GM18520 (cell line): ENCODE data around the gene ARL10.

Source experiments
- ATAC-seq: cut with Tn5 transposase; IDR thresholded peaks from one replicate; pipeline ENCODE4 v1.9.1; 2021; ENCODE audit not compliant: unreplicated experiment

ARL10 gene

GRCh38 chr5:176361437-176362232 is 3.7 kb upstream of the ARL10 start, which contains the start of gene KIAA1191:
TSS of gene KIAA1191 (minus strand) at chr5:176361764. CDS start at chr5:176359508, 2,256 bp downstream.
- peak; percentile 87 for ATAC-seq

- no peak for ATAC-seq
Measured at GRCh38 chr5:176362233-176362490, 3.1 kb upstream of the ARL10 start.

DNA sequence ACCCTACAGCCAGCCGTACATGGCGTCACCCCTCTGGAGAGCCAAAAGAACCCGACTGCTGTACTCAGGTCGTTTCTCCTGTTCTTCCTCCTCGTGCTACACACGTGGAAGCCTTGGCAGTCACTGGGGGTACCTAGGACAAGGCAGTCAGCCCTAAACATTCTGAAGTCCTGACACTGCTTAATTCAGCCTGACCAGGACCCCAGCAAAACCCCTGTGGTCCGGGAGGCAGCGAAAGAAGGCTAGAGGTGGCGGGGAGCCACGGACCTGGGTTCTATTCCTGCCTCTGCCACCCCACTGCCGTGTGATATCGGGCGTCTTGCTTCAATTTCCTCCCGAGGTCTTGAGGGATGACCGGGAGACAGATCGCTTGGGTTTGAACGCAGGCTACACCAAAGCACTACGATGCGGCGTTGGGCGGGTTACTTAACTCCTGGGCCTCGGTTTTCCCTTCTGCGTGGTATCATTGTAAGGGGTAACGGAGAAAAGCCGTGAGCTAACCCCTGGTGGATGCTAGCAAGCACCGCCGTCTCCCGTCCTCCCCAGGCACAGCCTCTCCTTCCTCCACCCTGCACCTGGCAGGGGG is 429 bp upstream of the ARL10 start:
- ATAC-seq: no peak

DNA sequence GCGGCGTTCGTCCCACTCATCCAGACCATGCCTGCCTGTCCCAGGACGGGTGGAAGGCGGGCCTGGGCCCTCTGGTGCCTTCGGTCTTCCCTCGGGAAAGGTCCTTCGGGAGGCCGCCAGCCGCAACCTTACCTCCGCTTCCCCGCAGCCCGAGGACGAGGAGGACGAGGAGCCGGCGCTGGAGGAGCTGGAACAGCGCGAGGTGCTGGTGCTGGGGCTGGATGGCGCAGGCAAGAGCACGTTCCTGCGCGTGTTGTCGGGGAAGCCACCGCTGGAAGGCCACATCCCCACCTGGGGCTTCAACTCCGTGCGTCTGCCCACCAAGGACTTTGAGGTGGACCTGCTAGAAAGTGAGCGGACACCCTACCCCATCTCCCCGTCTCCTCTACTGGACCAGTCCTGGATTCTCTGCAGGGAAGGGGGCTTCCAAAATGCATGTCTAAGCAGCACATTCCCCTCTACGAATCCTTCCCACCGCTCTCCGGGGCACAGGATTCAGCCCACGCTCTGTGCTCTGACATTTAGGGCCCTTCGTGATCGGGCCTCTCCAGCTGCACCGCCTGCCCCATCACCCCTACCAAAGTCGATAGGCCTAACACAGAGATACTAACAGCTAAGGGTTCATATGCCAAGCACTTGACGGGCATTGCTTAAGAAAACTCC is 1.1 kb downstream of the ARL10 start:
- ATAC-seq: no peak

- ATAC-seq: no peak
Measured at GRCh38 chr5:176368726-176369125, 3.4 kb downstream of the ARL10 start.

- ATAC-seq: no peak
Measured at GRCh38 chr5:176369934-176370711, 4.8 kb downstream of the ARL10 start.

GRCh38 chr5:176371621-176372539 is 6.6 kb downstream of the ARL10 start:
- ATAC-seq: no peak

- no peak for ATAC-seq
Measured at GRCh38 chr5:176373100-176373818, 8.0 kb downstream of the ARL10 start.

DNA sequence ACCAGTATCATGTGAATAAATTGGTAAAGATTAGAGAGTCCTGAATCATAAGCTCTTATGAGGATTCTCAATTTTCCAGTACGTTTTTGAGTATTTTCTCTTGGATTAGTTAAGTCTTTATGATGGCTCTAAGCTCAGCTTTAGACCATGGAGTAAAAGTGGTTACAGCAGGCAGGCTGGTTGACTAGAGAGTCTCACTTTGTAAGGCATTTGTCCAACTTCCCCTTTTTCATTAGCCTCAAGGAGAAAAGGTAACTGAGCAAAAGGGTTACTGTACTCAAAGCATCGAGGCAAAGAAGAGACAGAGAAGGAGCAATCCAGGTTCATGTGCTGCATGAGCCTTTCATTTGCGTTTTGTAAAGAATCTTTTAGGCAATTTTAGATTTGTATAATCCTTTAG is 14.6 kb downstream of the ARL10 start:
- ATAC-seq: no peak

GRCh38 chr5:176381423-176381822 is 16.1 kb downstream of the ARL10 start:
- no peak for ATAC-seq

GRCh38 chr5:176381979-176382378 is 16.7 kb downstream of the ARL10 start:
- no peak for ATAC-seq

GRCh38 chr5:176382721-176383120 is 17.4 kb downstream of the ARL10 start:
- ATAC-seq: no peak

DNA sequence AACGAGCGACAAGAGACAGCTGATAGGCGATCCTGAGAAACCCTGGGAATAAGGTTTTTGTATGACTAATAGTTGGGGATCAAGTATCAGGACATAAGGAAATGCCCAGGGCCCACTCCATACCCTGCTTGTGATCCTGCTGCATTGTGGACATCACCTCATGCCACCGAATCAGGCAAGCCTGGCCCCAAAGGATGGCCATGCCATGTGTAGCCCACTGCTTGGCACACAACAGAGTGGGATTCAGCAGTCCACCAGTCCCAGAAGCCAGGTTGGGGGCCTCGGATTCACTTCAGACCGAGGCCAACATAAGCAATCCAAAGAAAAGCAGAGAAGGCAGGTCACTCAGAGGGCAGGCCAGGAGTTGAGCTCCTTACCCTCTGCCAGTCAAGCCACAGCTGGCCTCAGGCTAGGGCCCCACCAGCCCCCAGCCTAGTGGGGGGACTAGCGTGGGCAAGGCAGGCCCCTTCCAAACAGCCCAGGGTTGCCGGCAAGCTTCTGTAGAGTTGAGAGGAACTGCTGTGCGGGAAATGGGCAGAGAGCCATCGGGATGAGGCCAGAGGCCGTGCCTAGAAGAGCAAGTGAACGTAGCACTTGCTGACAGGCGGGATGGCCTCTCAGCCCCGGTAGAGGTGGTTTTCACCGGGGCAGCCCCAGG is 18.1 kb downstream of the ARL10 start:
- ATAC-seq: no peak

DNA sequence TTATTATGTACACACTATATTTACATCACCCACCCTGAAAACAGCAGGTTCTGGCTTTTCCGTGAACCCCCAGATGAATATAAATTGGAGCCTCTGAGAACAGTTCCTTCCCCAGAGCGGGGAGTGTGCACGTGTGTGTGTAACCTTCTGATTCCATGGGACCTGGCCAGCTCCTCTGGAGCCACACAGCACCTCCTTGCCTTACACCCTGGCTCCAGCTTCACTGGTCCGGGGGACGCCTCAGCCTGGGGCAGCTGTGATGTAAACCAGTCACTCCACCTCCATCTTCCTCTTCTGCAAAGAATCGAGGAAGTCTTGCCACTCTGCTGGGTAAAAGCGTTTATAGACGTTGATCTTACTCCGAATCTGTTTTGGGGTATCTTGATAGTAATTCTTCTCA is 18.7 kb downstream of the ARL10 start:
- ATAC-seq: no peak

DNA sequence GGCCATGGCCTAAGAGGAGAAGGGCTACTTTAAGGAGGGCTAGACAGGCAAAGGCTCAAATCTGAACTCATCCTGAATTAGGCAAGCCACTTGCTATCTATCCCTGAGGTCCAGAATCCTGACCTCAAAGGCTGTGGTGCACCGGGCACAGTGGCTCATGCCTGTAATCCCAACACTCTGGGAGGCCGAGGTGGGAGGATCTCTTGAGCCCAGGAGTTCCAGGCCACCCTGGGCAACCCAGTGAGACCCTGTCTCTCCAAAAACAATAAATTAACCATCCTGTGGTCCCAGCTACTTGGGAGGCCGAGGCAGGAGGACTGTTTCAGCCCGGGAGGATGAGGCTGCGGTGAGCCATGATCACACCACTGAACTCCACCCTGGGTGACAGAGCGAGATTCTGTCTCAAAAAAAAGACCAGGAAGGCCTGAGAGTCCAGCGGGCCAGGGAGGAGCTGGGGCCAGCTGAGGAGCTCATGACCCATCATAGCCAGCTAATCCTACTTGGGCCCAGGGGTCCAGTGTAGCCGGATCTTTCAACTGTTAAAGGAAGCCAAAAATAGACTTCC is 19.2 kb downstream of the ARL10 start:
- no peak for ATAC-seq

DNA sequence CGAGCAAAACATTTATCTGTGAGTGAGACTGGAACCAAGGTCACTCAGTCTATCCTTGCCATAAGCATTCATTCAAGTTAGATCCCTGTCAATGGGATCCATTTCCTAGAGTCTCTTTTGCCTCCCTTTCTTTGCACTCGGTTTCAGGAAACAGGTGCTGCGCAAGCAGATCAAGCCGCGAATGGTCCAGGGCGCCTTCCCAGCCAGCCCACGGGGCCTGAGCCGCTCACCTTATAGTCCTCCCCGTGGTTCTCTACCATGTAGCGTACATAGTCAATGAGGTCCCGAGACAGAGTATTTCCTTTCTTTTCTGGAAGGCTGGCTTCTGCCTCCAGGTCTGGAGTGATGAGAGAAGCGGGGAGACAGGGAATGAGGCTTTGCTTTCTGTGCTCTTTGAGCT is 19.7 kb downstream of the ARL10 start:
- no peak for ATAC-seq

DNA sequence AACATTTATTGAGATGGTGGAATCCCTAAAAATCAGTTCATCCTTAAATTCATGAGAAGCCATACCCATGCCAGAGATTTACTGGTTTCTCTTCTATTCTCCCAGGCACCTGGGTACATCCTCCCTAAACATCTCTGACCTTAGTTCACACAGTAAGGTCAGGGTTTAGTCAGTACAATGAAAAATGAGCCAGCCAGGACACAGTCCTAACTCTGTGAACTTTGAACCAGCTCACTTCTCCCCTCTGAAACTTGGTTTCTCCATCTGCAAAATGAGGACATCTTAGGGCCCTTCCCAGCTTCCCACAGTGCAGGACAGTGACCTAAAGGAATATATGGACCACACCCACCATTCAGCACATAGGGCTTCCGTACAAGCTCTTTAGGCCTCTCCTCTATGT is 21.2 kb downstream of the ARL10 start:
- no peak for ATAC-seq

DNA sequence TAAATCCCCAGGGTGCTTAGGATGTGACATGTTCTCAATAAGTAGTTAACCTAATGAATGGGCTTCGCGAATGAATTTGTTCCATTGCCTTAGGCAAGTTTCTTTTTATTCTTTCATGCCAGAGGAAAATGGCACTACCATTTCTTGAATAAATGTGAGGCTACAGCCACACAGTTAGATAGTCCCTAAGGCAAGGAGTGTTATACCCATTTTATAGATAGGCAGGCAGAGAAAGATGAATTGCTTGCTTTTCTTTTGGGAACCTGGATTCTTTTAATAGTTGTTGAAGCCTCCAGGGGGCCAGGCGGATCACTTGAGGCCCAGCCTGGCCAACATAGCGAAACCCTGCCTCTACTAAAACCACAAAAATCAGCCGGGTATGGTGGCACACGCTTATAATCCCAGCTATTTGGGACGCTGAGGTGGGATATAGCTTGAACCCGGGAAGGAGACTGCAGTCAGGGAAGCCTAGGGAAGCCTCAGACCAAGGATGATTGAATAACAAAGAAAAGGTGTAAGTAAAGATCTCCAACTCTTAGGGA is 22.2 kb downstream of the ARL10 start:
- no peak for ATAC-seq

GRCh38 chr5:176388003-176388443 is 22.7 kb downstream of the ARL10 start:
- ATAC-seq: no peak
